ENCODE results near the gene GPR15LG. TPM values are rescaled to one million over a fixed set of nuclear protein-coding genes. Genes with fewer than 3 reads are reported as not detected.

Gene GPR15LG
- total and polyA plus RNA-seq, 10 of the 15 experiments (the other 5 are each of a cell fraction or from before 2014, with no cell fraction given) = 1.1 to 12.2 (median 1.4) TPM

DNA sequence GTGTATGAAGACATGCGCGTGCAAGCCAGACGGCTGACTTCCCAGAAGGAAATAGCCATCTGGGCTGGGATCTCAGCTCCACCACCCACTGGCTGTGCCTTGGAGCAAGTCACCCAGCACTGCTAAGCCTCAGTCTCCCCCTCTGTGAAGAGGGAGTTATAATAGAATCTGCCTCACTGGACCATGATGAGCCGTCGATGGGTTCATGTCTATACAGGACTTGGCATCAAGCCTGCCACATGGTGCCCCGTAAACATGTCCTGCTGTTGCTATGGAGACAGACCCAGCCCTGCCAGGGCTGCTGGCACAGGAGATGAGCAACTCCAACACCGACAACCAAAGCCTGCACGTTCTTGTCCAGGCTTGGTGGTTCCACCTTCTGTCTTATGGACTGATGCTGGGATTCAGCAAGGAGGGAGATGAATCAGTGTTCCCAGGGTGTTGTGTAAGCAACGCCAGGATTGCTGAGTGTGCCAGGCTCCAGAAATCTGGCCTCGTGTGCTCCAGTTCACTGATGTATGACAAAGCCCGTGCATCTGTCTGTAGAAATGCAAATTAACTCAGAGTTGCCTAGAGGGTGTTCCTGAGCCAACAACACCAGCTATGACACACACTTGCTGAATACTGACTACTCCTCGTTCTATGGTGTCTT lies 5.6 kb downstream of the GPR15LG start:
- DNase-seq (ENCODE audit: low read depth, low spot score) = no peak
- POLR2A ChIA-PET = no interaction called here
- no peak overlapping the region for H3K4me3 ChIP-seq
- TF ChIP-seq KAT2A (conservative IDR thresholded peaks at IDR 0.05; ENCODE audit: control insufficient read depth, low read depth, low read length) = no peak
- TF ChIP-seq SRF (IDR thresholded peaks at IDR 0.05; ENCODE audit: low read depth in 2 of 2, low read length in 2 of 2) = no peak
- TF ChIP-seq BACH1 (IDR thresholded peaks at IDR 0.05; ENCODE audit: borderline replicate concordance) = no peak
- TF ChIP-seq, protein P1, sequence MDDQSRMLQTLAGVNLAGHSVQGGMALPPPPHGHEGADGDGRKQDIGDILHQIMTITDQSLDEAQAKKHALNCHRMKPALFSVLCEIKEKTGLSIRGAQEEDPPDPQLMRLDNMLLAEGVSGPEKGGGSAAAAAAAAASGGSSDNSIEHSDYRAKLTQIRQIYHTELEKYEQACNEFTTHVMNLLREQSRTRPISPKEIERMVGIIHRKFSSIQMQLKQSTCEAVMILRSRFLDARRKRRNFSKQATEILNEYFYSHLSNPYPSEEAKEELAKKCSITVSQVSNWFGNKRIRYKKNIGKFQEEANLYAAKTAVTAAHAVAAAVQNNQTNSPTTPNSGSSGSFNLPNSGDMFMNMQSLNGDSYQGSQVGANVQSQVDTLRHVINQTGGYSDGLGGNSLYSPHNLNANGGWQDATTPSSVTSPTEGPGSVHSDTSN (IDR thresholded peaks at IDR 0.05; ENCODE audit: insufficient replicate concordance, low read depth, low read length) = peak; percentile 53
- TF ChIP-seq FOXK2 (IDR thresholded peaks at IDR 0.05) = no peak
- no peak for TF ChIP-seq ESRRA (IDR thresholded peaks at IDR 0.05; ENCODE audit: low read length)
- no peak for TF ChIP-seq NR2C1 (IDR thresholded peaks at IDR 0.05)
- TF ChIP-seq MXI1 (IDR thresholded peaks at IDR 0.05; ENCODE audit: low read depth, low read length) = no peak
- no peak for TF ChIP-seq ZNF622 (IDR thresholded peaks at IDR 0.05)
- TF ChIP-seq ZNF274 (IDR thresholded peaks at IDR 0.05; ENCODE audit: insufficient read depth, insufficient read length) = no peak
- TF ChIP-seq RAD21 (IDR thresholded peaks at IDR 0.05; ENCODE audit: insufficient read depth, low read depth, low read length) = no peak
- peak; percentile 60 for TF ChIP-seq BMI1 (IDR thresholded peaks at IDR 0.05; ENCODE audit: borderline replicate concordance)
- no peak for TF ChIP-seq FOXM1 (IDR thresholded peaks at IDR 0.05; ENCODE audit: low read depth, low read length)
- TF ChIP-seq IRF4 (IDR thresholded peaks at IDR 0.05; ENCODE audit: low read depth, low read length) = no peak
- TF ChIP-seq ZBTB4 (CRISPR knock-in tag; IDR thresholded peaks at IDR 0.05) = no peak
- 0 out of 2 replicates have a peak, but pooled peaks have one; percentile 50 for TF ChIP-seq ZNF687 (IDR thresholded peaks at IDR 0.05)

More for the DNA sequence above, 5.6 kb downstream of the GPR15LG start:
- no peaks in the 10 kb centered on the region for H4K20me1 ChIP-seq (ENCODE audit: control insufficient read depth, insufficient read depth)
- H3K4me2 ChIP-seq (ENCODE audit: control insufficient read depth, insufficient read depth) = peak overlapping the region; percentile 23; the same call in 1 of the 2 replicates
- ChIA-PET CTCF (interaction anchor here (0.6 to 1.3 kb wide), 2 partner anchors 18 to 26 kb away, joined by 3 to 6 read pairs; no protein-coding TSS in a partner anchor), RAD21 (ENCODE audit: unreplicated experiment) (no interaction called here), SMC1A (ENCODE audit: uncharacterized antibody, unreplicated experiment) (interaction anchor here (1.5 kb wide), 1 partner anchor 31 kb away, joined by 3 read pairs; no protein-coding TSS in a partner anchor)
- no peaks in the 10 kb centered on the region; the same call in none of the 2 replicates for H3K79me2 ChIP-seq (ENCODE audit: control insufficient read depth, insufficient read depth, low read length)
- no peaks in the 10 kb centered on the region for H3K27me3 ChIP-seq (replicated peaks in 1 of 2; ENCODE audit: control insufficient read depth in 2 of 2, insufficient read depth in 2 of 2, low read length in 1 of 2)
- WGBS (ENCODE audit: insufficient coverage, insufficient replicate concordance, low lambda C conversion rate, missing lambda C conversion rate) = 26% methylated on average over 12 of the region's 12 CpGs
- intact Hi-C loops (cut with micrococcal nuclease; ENCODE audit: unreplicated experiment) = loop anchor here (10.0 kb wide), 1 partner anchor 1254 kb away; no protein-coding TSS in a partner anchor
- peaks cover 26% of the 10 kb centered on the region for H3K4me1 ChIP-seq (ENCODE audit: control insufficient read depth, insufficient read depth, low read length)
- ATAC-seq (peak; percentile 90), FAIRE-seq (peak; percentile 52)
- H3K9ac ChIP-seq (ENCODE audit: control insufficient read depth, insufficient read depth, low read length) = no peak overlapping the region
- peak overlapping the region; percentile 6; the same call in 1 of the 2 replicates for H2AFZ ChIP-seq (ENCODE audit: control insufficient read depth, low read depth, low read length)
- in situ Hi-C loops (cut with MboI) = no loop called here
- no peaks in the 10 kb centered on the region for H3K36me3 ChIP-seq (ENCODE audit: control insufficient read depth in 2 of 2, insufficient read depth in 2 of 2, low read length in 1 of 2)
- H3K9me3 ChIP-seq (replicated peaks; ENCODE audit: control insufficient read depth, insufficient read depth, low read length) = no peaks in the 10 kb centered on the region
- no TSS peak for BruUV-seq (replicated peaks)
- no peak overlapping the region for H3K27ac ChIP-seq (ENCODE audit: control insufficient read depth, insufficient read depth)

Data from GM12878 (cell line).